KMS-11 (cell line): ENCODE measurements around the gene CCDC7.
"Not testable (repeated sequence)": the region's sequence is repeated elsewhere in the genome, so short reads cannot be mapped to it uniquely, and the experiment has no call there.

ENCODE experiments used
- H2AFZ ChIP-seq: fragments of 200-600 bp; sonication (generic); 2 replicates; pipeline ENCODE4 v1.6.1; 2016; ENCODE audit warnings: antibody characterized with exemption, mixed run types, low read depth
- H3K27ac ChIP-seq: fragments of 200-600 bp; sonication (generic); 2 replicates; pipeline ENCODE4 v1.6.1; 2016; ENCODE audit warnings: mild to moderate bottlenecking, mixed run types
- H3K27me3 ChIP-seq: fragments of 200-600 bp; sonication (generic); 2 replicates; pipeline ENCODE4 v1.6.1; 2017; ENCODE audit warnings: mild to moderate bottlenecking, low read depth, mixed run types, moderate library complexity; ENCODE audit not compliant: insufficient read depth
- H3K36me3 ChIP-seq: fragments of 200-600 bp; sonication (generic); 2 replicates; pipeline ENCODE4 v1.6.1; 2017; ENCODE audit warnings: mild to moderate bottlenecking, mixed run types; ENCODE audit not compliant: insufficient read depth
- H3K4me1 ChIP-seq: fragments of 200-600 bp; sonication (generic); 2 replicates; pipeline ENCODE4 v1.6.1; 2016; ENCODE audit warnings: mild to moderate bottlenecking, low read depth, mixed run types; ENCODE audit not compliant: poor library complexity, severe bottlenecking
- H3K4me2 ChIP-seq: fragments of 200-600 bp; sonication (generic); 2 replicates; pipeline ENCODE4 v1.7.0; 2016; ENCODE audit warnings: mild to moderate bottlenecking, mixed run types
- H3K4me3 ChIP-seq: fragments of 200-600 bp; sonication (generic); IDR thresholded peaks from 2 replicates; pipeline ENCODE4 v1.6.1; 2017; ENCODE audit warnings: low read depth, low read length, mixed read lengths; ENCODE audit not compliant: insufficient read depth
- H3K79me2 ChIP-seq: fragments of 200-600 bp; sonication (generic); 2 replicates; pipeline ENCODE4 v1.6.1; 2016; ENCODE audit warnings: low read depth, mixed run types; ENCODE audit not compliant: insufficient read depth
- H3K9ac ChIP-seq: fragments of 200-600 bp; sonication (generic); 2 replicates; pipeline ENCODE4 v1.6.1; 2016; ENCODE audit warnings: mild to moderate bottlenecking, mixed run types
- H4K20me1 ChIP-seq: fragments of 200-600 bp; sonication (generic); 2 replicates; pipeline ENCODE4 v1.6.1; 2016; ENCODE audit warnings: mild to moderate bottlenecking, mixed run types; ENCODE audit not compliant: insufficient read depth
- TF ChIP-seq, protein P1 (sequence below): fragments of 200-600 bp; sonication (generic); conservative IDR thresholded peaks from 2 replicates; pipeline ENCODE4 v1.6.1; 2017; ENCODE audit warnings: low read depth, mild to moderate bottlenecking, antibody characterized with exemption, low read length, moderate library complexity, mixed read lengths

Gene CCDC7

DNA sequence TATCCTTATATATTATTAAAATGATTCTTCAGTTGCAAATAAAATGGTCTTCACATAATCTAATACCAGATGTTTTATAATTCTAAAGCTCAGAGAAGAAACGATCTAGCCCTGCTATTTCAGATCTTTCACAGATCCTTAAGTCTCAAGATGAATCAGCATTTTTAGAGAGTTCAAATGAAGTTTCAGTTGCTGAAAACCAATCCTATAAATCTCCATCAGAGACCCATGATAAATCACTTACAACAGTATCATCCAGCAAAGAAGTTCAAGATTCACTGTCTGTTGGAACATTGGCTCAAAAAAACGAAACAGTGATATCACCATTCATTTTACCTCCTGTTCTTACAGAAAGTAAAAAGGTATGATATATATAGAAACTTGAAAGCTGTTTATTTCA lies 137.0 kb downstream of the CCDC7 start:
- Histone ChIP-seq H3K4me2 (peak overlapping the region; percentile 24; the same call in 1 of the 2 replicates), H3K4me1 (peaks cover 17% of the 10 kb centered on the region), H4K20me1 (no peaks in the 10 kb centered on the region), H3K36me3 (no peaks in the 10 kb centered on the region), H3K27ac (peak overlapping the region; percentile 2; the same call in 1 of the 2 replicates), H3K27me3 (no peaks in the 10 kb centered on the region), H3K9ac (no peak overlapping the region), H2AFZ (peak overlapping the region; percentile 12; the same call in 1 of the 2 replicates), H3K4me3 (no peak overlapping the region), H3K79me2 (no peaks in the 10 kb centered on the region)
- TF ChIP-seq, protein P1, sequence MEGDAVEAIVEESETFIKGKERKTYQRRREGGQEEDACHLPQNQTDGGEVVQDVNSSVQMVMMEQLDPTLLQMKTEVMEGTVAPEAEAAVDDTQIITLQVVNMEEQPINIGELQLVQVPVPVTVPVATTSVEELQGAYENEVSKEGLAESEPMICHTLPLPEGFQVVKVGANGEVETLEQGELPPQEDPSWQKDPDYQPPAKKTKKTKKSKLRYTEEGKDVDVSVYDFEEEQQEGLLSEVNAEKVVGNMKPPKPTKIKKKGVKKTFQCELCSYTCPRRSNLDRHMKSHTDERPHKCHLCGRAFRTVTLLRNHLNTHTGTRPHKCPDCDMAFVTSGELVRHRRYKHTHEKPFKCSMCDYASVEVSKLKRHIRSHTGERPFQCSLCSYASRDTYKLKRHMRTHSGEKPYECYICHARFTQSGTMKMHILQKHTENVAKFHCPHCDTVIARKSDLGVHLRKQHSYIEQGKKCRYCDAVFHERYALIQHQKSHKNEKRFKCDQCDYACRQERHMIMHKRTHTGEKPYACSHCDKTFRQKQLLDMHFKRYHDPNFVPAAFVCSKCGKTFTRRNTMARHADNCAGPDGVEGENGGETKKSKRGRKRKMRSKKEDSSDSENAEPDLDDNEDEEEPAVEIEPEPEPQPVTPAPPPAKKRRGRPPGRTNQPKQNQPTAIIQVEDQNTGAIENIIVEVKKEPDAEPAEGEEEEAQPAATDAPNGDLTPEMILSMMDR = no peak

- H3K27me3 ChIP-seq, H3K4me3 ChIP-seq, H3K4me2 ChIP-seq, H2AFZ ChIP-seq, H3K9ac ChIP-seq, H3K36me3 ChIP-seq, H3K79me2 ChIP-seq, H3K4me1 ChIP-seq, H3K27ac ChIP-seq, H4K20me1 ChIP-seq: not testable (repeated sequence)
These were observed 152.1 kb downstream of the CCDC7 start for GRCh38 chr10:32598022-32598421.

GRCh38 chr10:32600317-32600716 lies 154.4 kb downstream of the CCDC7 start:
- Histone ChIP-seq H3K27me3 (no peaks in the 10 kb centered on the region), H3K36me3 (no peaks in the 10 kb centered on the region), H3K27ac (no peak overlapping the region), H3K79me2 (no peaks in the 10 kb centered on the region), H4K20me1 (no peaks in the 10 kb centered on the region), H3K4me2 (no peak overlapping the region), H3K4me3 (no peak overlapping the region), H3K9ac (no peak overlapping the region), H2AFZ (no peak overlapping the region), H3K4me1 (no peaks in the 10 kb centered on the region)
- TF ChIP-seq, protein P1 = no peak

- H3K27me3 ChIP-seq = not testable (repeated sequence)
These were observed 155.6 kb downstream of the CCDC7 start for GRCh38 chr10:32601562-32601961.

DNA sequence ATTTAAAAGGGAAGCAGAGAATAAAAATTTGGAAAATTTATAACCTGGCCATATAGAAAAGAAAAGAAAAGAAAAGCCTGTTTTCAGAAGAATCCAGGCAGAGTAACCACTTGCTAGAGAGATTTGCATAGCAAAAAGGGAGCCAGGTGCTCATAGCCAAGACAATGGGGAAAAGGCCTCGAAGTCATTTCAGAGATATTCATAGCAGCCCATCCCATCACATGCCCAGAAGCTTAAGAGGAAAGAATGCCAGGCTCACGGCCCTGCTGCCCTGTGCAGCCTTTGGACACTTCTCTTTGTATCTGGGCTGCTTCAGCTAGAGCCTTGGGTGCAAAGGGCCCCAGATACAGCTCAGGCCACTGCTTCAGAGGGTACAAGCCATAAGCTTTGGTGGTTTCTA lies 159.8 kb downstream of the CCDC7 start:
- H4K20me1 ChIP-seq = no peaks in the 10 kb centered on the region
- H2AFZ ChIP-seq = no peak overlapping the region
- no peak overlapping the region for H3K4me3 ChIP-seq
- no peaks in the 10 kb centered on the region for H3K36me3 ChIP-seq
- H3K9ac ChIP-seq = no peak overlapping the region
- H3K4me2 ChIP-seq = no peak overlapping the region
- no peaks in the 10 kb centered on the region for H3K27me3 ChIP-seq
- H3K27ac ChIP-seq = no peak overlapping the region
- H3K79me2 ChIP-seq = no peaks in the 10 kb centered on the region
- TF ChIP-seq, protein P1 = no peak
- no peaks in the 10 kb centered on the region for H3K4me1 ChIP-seq

More at GRCh38 chr10:32601562-32601961, 155.6 kb downstream of the CCDC7 start:
- not testable (repeated sequence) for H4K20me1 ChIP-seq, H3K4me2 ChIP-seq, H2AFZ ChIP-seq, H3K79me2 ChIP-seq, H3K9ac ChIP-seq, H3K4me1 ChIP-seq, H3K36me3 ChIP-seq, H3K4me3 ChIP-seq, H3K27ac ChIP-seq

GRCh38 chr10:32610543-32610942 lies 164.6 kb downstream of the CCDC7 start:
- not testable (repeated sequence) for H3K4me1 ChIP-seq, H3K27me3 ChIP-seq, H3K27ac ChIP-seq, H2AFZ ChIP-seq, H3K9ac ChIP-seq, H3K4me3 ChIP-seq, H3K79me2 ChIP-seq, H4K20me1 ChIP-seq, H3K36me3 ChIP-seq, H3K4me2 ChIP-seq
